GM21786 (cell line): ENCODE data around the gene RIC3.
A peak's percentile ranks its signal among the peaks of the same experiment; 100 is the strongest.
"Not testable (repeated sequence)": the region's sequence is repeated elsewhere in the genome, so short reads cannot be mapped to it uniquely, and the experiment has no call there.

Source experiments
- ATAC-seq: cut with Tn5 transposase; IDR thresholded peaks from one replicate; pipeline ENCODE4 v1.9.1; 2021; ENCODE audit not compliant: unreplicated experiment

Gene RIC3

GRCh38 chr11:8192016-8192895 lies 23.4 kb upstream of the RIC3 start:
- peak; percentile 58 for ATAC-seq

DNA sequence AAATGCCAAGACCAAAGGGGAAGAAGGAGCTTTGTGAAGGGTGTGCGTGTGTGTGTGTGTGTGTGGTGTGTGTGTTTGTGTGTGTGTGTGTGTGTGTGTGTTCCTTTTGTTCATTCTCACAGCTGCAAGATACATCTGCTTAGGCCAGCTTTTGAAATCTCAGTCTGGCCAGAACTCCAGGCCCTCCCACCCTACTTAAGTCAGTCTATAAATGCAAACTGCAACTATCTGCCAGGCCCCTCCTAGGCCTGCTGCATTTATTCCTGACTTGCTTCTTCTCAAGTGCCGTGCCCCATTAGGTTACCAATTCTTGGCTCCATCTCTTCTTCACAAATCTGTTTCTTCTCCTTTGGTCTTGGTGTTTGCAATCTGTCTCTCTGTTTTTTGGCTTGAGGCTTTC lies 21.6 kb upstream of the RIC3 start:
- ATAC-seq = no peak

- no peak for ATAC-seq
These were observed 17.6 kb upstream of the RIC3 start for GRCh38 chr11:8186429-8186828.

DNA sequence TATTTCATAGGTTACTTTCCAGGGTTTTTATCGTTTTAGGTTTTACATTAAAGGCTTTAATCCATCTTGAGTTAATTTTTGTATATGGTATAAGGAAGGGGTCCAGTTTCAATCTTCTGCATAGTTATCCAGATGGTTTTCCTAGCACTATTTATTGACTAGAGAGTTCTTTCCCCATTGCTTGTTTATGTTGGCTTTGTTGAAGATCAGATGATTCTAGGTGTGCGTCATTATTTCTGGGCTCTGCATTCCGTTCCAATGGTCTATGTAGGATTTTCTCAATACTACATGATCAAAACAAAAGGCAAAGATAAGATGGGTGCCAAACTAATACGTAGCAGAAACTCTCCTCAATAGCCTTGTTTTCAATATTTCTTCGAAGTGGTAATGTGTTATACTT lies 14.3 kb upstream of the RIC3 start:
- no peak for ATAC-seq

DNA sequence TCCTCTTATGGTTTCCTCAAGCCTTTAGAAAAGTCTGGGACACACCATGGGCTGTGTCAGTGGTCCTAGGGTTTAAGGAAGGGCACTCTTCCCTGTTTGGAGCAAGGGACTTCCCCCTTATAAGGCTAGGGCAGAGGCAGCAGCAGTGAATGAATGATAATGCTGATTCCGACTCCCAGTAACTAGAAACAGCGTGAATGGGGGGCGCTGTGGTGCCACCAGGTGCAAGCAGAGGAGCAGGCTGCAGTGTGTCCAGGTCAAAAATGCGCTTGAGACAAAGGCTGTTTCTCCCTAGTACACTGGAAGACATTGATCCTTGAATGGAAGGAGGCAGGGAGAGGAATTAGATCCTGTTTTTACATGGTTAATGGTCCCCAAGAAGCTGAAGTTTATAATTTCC lies 11.6 kb upstream of the RIC3 start:
- no peak for ATAC-seq

DNA sequence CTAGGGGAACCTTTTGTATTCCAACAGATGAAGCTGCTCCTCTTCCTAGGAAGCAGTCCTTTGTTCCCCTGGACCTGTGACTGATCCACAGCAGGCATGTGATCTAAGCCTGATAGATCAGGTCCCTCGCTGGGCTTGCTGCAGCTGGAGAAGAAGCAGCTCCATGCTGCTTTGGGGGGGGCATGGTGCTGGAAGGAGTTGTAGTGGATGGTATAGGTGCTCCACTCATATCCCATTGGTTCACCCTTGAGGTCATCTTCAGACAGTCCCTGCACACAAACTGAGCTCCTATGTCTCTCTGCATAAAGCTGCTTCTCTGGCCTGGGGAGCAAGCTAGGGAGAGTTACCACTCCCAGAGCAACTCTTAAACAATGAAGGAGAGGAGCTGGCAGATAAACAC lies 9.5 kb upstream of the RIC3 start:
- no peak for ATAC-seq

DNA sequence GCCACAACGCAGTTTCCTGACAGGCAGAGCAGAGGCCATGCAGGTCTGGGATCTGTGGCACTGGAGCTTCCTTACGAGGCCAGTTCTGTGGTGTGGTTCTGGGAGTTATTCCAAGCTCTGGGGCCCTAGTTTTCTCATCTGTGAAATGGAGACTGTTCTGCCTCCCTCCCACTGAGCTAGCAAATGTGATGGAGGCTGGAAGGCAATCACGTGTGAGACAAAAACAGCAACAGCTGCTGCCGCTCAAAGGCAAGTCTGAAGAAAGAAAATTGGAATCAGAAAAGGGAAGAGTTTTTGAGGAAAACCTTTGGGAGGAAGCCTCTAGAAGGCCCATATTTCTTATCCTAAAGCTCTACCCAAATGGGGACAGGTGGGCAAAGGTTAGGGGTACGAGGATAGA lies 8.3 kb upstream of the RIC3 start:
- no peak for ATAC-seq

- ATAC-seq = no peak
These were observed 1.0 kb downstream of the RIC3 start for GRCh38 chr11:8167796-8168195.

- no peak for ATAC-seq
These were observed 4.1 kb downstream of the RIC3 start for GRCh38 chr11:8164746-8165145.

- not testable (repeated sequence) for ATAC-seq
These were observed 7.1 kb downstream of the RIC3 start for GRCh38 chr11:8161627-8162304.

DNA sequence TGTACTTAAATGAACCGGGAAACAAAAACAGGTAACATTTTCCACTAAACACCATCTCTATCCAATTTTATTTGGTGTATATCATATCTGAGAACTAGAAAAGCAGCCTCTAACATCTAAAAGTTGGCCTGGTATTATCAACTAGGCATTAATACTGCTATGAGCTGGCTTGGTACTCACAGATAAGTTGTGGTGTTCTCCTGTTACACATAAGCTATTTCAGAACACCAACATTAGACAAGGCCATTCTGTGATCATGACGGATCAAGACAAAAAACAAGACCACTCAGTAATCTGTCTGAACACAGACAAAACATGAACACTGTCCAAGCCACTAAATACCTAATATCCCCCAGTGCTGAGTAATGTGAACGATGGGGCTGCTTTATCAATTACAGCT lies 11.9 kb downstream of the RIC3 start:
- no peak for ATAC-seq

DNA sequence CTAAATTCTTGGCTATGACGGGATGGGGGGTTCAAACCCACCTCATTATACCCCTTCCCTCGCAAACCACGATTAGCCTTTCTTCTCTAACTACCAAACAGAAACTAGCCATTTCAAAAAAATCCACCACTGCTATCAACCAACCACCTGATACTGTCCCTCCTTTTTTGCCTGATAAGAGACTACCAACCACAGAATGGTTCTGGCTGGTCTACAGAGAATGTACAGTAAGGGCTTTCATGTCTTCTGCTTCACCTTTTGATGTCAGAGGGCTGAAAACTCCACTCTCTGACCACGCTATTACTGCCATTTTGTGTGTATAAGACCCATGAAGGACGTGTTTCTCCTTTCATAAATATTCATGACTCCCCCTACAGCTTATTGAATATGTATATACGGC lies 19.1 kb downstream of the RIC3 start:
- ATAC-seq = no peak

DNA sequence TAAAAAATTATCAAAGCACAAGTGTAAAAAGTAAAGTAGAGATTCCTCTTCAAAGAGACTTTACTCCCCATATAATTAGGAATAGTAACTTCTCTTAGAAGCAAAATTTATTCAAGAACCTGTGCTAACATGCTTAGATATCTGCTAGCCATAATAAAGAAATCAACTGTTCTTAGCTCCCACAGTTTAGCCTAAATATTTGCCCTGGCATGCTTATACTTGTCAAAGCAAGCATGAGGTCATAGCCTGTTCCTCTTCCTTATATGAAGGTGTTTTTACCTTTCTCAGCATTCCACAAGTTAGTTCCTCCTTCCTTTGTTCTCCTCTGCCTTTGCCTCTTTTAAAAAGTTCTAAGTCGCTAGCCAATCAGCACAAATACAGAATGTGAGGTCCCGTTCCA lies 30.3 kb downstream of the RIC3 start:
- ATAC-seq = no peak

DNA sequence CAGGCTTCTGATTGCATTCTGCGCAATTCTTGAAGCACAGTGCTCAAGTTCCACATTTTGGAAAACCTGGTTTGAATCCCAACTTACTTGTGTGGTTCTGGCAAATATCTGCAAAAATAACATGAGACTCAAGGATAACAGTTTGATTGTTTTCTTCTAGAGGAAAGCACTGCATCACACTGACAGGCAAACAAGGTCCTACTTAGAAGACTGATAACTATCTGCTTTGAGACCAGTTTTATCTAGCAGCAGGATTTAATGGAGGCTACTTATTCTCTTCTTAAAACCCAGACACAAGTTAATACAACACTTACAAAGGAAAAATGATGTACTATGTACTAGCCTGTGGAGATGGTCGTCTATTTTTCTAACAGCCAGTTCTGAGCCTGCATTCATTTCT lies 41.4 kb downstream of the RIC3 start:
- ATAC-seq = no peak

GRCh38 chr11:8126649-8127289 lies 42.1 kb downstream of the RIC3 start:
- no peak for ATAC-seq

DNA sequence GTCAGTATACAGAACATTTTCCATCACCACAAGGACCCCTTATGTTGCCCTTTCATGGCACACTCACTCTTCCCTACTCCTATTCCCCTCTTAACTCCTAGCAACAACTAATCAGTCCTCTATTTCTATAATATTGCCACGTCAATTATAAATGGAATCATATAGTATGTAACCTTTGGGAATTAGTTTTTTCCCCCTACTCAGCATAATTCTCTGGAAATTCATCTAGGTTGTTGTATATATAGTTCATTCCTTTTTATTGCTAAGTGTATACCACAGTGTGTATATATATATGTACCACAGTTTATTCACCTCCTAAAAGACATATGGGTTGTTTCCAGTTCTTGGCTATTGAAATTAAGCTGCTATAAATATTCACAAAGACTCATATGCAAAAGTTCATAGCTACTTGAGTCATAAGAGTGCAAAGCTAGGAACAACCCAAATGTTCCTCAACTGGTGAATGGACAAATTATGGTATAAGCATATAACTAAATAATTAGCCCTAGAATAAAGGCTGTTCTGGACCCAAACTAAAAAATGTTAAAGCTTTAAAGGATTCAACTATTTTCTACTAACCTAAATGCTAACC lies 46.6 kb downstream of the RIC3 start:
- ATAC-seq = no peak

GRCh38 chr11:8111636-8112035 lies 57.2 kb downstream of the RIC3 start:
- no peak for ATAC-seq

- ATAC-seq = no peak
These were observed 58.4 kb downstream of the RIC3 start for GRCh38 chr11:8110396-8110795.

DNA sequence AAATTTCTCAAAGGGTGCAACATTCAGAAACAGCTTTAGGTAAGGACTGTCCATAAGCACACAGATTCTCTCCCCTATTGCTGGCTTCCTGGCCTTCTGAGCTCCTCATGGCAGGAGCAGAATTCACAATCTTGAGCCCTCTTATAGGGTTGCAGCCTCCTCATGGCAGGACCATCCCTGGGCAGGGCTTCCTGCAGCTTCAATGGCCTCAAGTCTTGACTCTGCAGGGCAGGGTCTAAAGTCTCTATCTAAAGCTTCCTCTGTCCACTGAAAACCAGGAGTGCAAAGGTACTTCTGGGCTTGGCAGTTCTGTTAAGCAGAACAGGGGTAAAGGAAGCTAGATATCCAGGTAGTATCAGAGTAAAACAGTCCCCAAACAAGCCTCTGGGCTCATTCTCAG lies 59.1 kb downstream of the RIC3 start:
- no peak for ATAC-seq

- no peak for ATAC-seq
These were observed 60.4 kb downstream of the RIC3 start for GRCh38 chr11:8108421-8108820.

- no peak for ATAC-seq
These were observed 61.2 kb downstream of the RIC3 start for GRCh38 chr11:8107642-8108041.

- ATAC-seq = no peak
These were observed 62.1 kb downstream of the RIC3 start for GRCh38 chr11:8106679-8107078.
